ENCODE measurements around the gene GDF11.

The GDF11 gene

DNA sequence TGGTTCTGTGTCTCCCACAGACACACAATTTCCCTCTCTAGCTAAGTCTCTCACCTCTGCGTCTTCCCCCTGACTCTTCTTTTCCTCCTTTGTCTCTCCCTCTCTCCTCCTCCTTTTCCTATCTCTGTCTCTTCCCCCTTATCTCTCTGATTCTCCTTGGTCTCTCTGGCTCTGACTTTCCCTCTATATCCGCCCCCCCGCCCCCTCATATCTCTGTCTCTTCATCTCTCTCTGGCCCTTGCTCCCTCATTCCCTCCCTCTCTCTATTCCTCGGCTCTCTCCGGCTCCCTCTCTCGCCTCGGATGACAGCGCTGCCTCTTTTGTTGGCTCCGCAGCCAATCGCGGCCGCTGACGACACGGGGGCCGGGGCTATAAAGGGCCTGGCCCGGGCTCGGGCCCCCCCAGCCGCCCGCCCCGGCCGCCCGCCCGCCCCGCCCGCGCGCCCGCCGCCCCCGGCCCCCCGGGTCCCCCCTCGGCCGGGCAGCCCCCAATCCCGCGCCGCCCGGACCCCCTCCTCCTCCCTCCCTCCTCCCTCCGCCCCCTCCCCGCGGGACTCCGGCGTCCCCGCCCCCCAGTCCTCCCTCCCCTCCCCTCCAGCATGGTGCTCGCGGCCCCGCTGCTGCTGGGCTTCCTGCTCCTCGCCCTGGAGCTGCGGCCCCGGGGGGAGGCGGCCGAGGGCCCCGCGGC is at the start of gene GDF11:
GDF11 (plus strand) TSS at position 404 of the 687 bp plus-strand sequence; CDS start at position 599, 195 bp downstream.
- no peak for DNase-seq (ENCODE audit: low read depth, low spot score)

DNA sequence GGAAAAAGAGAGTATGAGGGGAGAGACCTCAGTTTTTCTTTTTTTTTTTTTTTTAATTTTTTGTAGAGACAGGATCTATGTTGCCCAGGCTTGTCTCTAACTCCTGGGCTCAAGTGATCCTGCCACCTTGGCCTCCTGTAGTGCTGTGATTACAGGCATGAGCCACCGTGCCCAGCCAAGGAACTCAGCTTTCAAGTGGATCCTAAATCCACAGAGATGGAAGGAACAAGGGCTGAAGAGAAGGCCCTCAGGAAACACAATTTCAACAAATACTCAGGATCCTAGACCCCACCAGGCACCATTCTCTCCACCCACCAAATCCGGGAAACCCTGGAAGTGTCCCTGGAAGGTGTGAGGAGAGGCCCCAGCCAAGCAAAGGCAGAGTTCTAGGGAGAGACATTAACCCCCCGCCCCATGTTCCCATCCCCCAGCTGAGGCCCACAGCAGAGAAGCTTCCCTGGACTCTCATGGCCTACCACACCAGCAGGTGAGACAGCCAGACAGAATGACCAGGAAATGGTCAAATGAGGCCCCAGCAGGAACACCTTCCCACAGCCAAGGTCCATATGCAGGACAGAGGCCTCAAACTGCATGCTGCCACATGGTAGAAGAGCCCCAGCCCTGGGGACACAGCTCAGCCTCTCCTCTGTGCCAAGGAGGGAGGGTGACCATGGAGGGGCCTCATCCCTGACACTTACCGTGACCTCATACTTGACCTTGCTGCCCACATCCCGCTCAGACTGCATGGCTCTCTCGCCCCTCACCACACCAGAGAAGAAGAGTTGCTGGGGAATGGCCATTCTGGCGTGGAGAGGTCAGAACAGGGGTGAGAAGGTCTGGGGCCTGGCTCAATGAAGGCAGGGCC is 49.4 kb upstream of the GDF11 start:
- DNase-seq (ENCODE audit: low read depth, low spot score) = no peak

GRCh38 chr12:55694188-55694515 is 48.8 kb upstream of the GDF11 start:
- no peak for DNase-seq (ENCODE audit: low read depth, low spot score)

- no peak for DNase-seq (ENCODE audit: low read depth, low spot score)
Observed at GRCh38 chr12:55694651-55695050, 48.3 kb upstream of the GDF11 start.

GRCh38 chr12:55695349-55695748 is 47.6 kb upstream of the GDF11 start:
- no peak for DNase-seq (ENCODE audit: low read depth, low spot score)

- DNase-seq (ENCODE audit: low read depth, low spot score) = no peak
Observed at GRCh38 chr12:55696141-55696540, 46.8 kb upstream of the GDF11 start.

DNA sequence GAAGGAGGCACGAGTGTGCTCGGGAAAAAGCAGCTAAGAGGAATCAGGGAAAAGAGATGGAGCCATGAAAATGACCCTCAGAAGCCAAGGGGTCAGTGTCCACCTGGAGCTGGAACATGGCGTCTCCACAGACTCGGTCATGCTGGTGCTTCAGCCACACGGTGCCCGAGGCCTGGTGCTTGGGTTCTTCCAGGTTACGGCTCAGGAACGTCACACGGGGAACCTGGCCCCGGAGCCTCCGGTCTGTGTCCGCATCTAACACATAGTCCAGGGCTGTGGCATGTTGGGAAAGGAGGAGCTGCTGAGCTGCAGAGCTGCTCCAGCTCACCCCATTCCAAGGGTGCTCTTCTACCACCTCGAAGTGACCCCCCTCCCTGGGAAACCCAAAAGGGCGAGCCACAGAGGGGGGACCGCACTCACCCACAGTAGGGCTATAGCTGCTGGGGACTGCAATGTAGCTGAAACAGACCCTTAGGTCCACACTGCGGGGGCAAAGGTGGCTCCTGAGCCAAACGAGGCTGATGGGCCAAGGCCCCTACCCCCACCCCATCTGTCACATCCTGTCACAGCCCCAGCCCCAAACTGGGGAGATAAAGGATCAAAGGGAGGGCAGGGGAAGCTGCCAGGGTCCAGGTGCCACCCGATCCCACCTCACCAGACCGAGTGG is 46.0 kb upstream of the GDF11 start:
- no peak for DNase-seq (ENCODE audit: low read depth, low spot score)

DNA sequence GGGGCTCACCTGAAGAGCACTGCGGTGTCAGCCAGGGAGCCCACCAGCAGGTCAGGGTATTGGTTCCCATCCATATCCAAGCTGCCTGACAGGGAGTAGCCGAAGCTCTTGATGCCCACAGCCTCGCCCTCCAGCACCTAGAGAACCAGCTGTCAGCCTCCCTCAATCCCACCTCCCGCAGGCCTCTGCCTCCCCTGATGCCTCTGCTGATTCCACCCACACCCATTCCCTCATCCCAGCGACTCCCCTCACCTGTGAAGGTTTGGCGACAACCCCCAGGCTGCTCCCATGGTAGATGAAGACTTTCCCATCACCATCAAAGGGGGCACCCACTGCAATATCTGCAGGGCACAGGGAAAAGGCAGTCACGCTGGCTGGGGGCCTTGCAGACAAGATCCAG is 45.2 kb upstream of the GDF11 start:
- no peak for DNase-seq (ENCODE audit: low read depth, low spot score)

DNA sequence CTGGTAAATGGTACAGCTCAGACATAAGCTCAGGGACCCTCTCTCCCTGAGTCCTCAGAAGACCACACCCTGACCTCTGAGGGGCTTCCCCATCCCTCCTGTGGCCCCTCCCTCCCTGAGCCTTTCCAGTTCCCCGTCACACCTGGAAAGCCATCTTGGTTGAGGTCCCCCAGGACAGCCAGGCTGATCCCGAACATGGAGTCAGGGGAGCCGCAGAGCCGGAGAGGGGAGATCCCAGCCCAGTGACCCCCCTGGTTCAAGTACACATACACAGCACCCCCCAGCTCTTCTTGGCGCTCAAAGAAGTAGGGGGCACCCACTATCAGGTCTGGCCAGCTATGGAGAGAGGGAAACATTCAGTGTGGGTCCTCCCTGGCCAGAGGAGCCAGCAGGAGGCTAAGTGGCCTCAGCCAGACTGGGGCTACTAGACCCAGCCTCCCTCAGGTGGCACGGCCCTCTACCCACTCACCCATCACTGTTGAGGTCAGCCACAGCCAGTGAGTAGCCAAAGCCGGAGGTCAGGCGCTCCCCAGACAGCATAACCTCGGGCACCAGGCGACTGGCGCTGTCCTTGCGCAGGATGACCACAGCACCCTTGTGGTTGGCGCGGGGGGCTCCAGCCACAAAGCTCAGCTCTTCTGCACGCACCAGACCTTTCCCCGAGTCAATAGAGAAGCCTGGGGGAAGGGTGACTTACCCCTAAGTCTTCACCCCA is 44.5 kb upstream of the GDF11 start:
- DNase-seq (ENCODE audit: low read depth, low spot score) = no peak

GRCh38 chr12:55698965-55699364 is 44.0 kb upstream of the GDF11 start:
- DNase-seq (ENCODE audit: low read depth, low spot score) = no peak

DNA sequence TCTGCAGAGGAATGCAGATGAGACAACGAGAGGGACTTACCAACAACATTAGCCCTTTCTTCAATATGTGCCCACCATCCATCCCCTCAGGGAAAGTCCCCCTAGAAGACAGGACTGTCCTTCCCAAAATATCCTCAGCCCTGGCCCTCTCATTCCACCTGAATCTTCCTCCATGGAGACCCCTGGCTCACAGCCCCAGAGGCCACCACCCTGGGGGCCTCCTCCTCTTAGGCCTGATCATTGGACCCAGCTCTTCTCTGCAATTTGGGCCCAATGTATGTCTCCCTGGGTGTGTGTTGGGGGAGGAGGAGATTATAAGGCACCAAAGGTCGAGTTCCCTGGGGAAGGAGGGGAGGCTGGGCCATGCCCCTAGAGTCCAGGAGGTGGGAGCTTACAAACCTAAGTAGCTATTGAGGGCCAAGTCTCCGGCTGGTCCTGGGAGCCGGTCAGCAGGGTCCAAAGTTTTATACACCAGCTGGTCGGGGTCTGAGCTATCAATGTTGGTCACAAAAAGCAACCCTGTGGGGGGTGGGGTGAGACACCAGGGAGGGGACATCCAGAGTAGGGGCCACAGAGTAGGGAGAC is 43.4 kb upstream of the GDF11 start:
- DNase-seq (ENCODE audit: low read depth, low spot score) = no peak

- no peak for DNase-seq (ENCODE audit: low read depth, low spot score)
Observed at GRCh38 chr12:55700255-55701018, 42.5 kb upstream of the GDF11 start.

GRCh38 chr12:55702861-55703260 is 40.1 kb upstream of the GDF11 start:
- no peak for DNase-seq (ENCODE audit: low read depth, low spot score)

- no peak for DNase-seq (ENCODE audit: low read depth, low spot score)
Observed at GRCh38 chr12:55703288-55703687, 39.6 kb upstream of the GDF11 start.

DNA sequence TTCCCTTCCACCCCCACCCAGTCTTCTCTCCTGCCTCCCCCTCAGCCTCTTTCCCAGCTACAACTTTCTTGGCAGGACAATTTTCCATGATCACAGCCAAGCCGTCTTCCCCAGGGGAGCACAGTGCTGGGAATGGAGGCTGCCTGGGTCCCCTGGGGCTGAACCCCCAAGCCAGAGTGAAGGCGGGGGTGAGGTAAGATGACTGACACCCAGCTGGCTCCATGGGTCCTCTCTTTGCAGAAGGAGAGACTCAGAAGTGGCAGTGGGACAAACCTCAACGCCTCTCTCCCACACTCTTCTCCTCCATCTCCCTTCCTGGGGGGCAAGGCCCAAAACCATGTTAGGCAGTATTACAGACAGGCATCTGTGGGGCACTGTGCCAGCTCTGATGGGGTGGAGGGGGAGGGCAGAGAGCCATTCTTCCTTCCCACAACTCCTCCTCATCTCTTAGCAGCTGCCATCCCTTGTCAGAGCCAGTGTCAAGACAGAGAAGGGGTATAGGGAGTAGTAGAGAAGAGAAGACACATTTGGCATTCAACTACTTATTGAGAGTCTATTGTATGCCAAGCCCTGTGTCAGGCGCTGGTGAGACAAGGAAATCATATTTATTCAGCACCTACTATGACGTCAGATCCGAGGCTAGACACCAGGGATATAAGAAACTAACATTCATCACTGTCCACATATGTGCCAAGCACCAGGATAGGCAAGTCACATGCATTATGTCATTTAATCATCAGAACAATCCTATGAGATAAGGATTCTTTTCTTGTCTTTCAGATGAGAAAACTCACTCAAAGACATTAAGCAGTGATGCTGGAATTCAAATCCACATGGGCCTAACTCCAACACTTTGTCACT is 38.8 kb upstream of the GDF11 start:
- DNase-seq (ENCODE audit: low read depth, low spot score) = no peak

- DNase-seq (ENCODE audit: low read depth, low spot score) = no peak
Observed at GRCh38 chr12:55704824-55705718, 37.9 kb upstream of the GDF11 start.

DNA sequence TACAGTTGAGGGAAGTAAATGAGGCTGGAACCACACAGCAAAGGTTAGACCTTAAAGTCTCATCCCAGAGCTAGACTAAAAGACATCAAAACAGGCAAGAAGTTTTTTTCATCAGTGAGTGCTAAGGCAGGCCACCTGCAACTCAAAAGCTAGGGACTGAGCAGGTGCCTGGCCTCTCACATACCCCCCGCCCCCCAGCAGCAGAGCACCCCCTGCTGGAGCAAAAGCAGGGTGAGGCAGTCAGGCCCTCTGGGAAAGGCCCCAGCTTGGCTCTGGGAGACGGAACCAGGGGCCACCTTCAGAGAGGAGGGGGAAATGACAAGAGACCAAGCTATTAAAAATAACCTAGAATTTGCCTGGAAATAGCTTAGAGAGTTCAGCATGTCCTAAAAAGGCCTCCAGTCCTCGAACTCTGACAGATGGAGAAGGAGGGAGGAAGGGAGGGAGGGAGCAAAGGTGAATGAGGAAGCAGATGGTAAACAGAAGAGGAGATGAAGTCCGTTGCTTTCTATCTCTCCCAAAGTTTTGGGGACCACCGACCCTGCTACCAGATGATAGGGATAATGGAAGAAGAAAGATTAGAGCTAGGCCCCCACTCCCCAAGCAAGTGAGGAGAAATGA is 37.0 kb upstream of the GDF11 start:
- no peak for DNase-seq (ENCODE audit: low read depth, low spot score)

GRCh38 chr12:55706568-55707218 is 36.2 kb upstream of the GDF11 start:
- no peak for DNase-seq (ENCODE audit: low read depth, low spot score)

Measured in brain pericyte (primary cell).